GM23338 (cell line): Measurements from ENCODE around the gene PDE4D. TPM values are rescaled to one million over a fixed set of nuclear protein-coding genes. Genes with fewer than 3 reads are reported as not detected.

Experiments
- ATAC-seq: fragments of 200-7000 bp; cut with Tn5 transposase; 3 replicates; pipeline ENCODE4 v1.9.1; 2020
- DNase-seq: peaks from one replicate; pipeline ENCODE4 v3.0.0-alpha.2; 2015; ENCODE audit warnings: low spot score
- H2AFZ ChIP-seq: fragments of 200-600 bp; sonication (generic); 2 replicates; pipeline ENCODE4 v1.8.0; 2016; ENCODE audit warnings: antibody characterized with exemption, mild to moderate bottlenecking, moderate library complexity
- H3F3A ChIP-seq: fragments of 200-600 bp; sonication (generic); replicated peaks from 2 replicates; pipeline ENCODE4 v1.8.0; 2017; ENCODE audit warnings: antibody characterized with exemption, mixed run types, low read depth
- H3K27ac ChIP-seq: fragments of 200-600 bp; sonication (generic); 2 replicates; pipeline ENCODE4 v1.6.1; 2016; ENCODE audit warnings: low read depth
- H3K27me3 ChIP-seq: fragments of 200-600 bp; sonication (generic); 2 replicates; pipeline ENCODE4 v1.8.0; 2016; ENCODE audit warnings: mild to moderate bottlenecking, mixed run types, moderate library complexity; ENCODE audit not compliant: insufficient read depth
- H3K36me3 ChIP-seq: fragments of 200-600 bp; sonication (generic); 2 replicates; pipeline ENCODE4 v1.8.0; 2016; ENCODE audit warnings: mild to moderate bottlenecking; ENCODE audit not compliant: insufficient read depth
- H3K4me1 ChIP-seq: fragments of 200-600 bp; sonication (generic); 2 replicates; pipeline ENCODE4 v1.8.0; 2016; ENCODE audit warnings: mild to moderate bottlenecking, moderate library complexity; ENCODE audit not compliant: insufficient read depth
- H3K4me2 ChIP-seq: fragments of 200-600 bp; sonication (generic); 2 replicates; pipeline ENCODE4 v1.7.1; 2017; ENCODE audit warnings: mixed run types
- H3K4me3 ChIP-seq: fragments of 200-600 bp; sonication (generic); 2 replicates; pipeline ENCODE4 v1.6.1; 2016; ENCODE audit warnings: mixed run types
- H3K79me2 ChIP-seq: fragments of 200-600 bp; sonication (generic); replicated peaks from 2 replicates; pipeline ENCODE4 v1.8.0; 2017; ENCODE audit warnings: mild to moderate bottlenecking; ENCODE audit not compliant: insufficient read depth
- H3K9me2 ChIP-seq: fragments of 200-600 bp; sonication (generic); 2 replicates; pipeline ENCODE4 v1.8.0; 2017; ENCODE audit not compliant: insufficient read depth
- H4K20me1 ChIP-seq: fragments of 200-600 bp; sonication (generic); replicated peaks from 2 replicates; pipeline ENCODE4 v1.8.0; 2017; ENCODE audit warnings: mild to moderate bottlenecking; ENCODE audit not compliant: insufficient read depth
- H3K27ac Mint-ChIP-seq: 2 replicates; pipeline ENCODE4 v1.8.0; 2020; ENCODE audit warnings: inconsistent platforms, mild to moderate bottlenecking, moderate library complexity, mixed read lengths
- H3K27me3 Mint-ChIP-seq: 3 replicates; pipeline ENCODE4 v1.8.0; 2022; ENCODE audit warnings: low read depth, mild to moderate bottlenecking, moderate library complexity, mixed read lengths, inconsistent platforms; ENCODE audit not compliant: insufficient read depth, poor library complexity
- H3K36me3 Mint-ChIP-seq: 3 replicates; pipeline ENCODE4 v1.8.0; 2021; ENCODE audit warnings: low read depth, mild to moderate bottlenecking, inconsistent platforms, moderate library complexity, mixed read lengths
- H3K4me1 Mint-ChIP-seq: 3 replicates; pipeline ENCODE4 v1.8.0; 2020; ENCODE audit warnings: mild to moderate bottlenecking, inconsistent platforms, mixed read lengths
- H3K4me3 Mint-ChIP-seq: 3 replicates; pipeline ENCODE4 v1.8.0; 2021; ENCODE audit warnings: moderate library complexity, mild to moderate bottlenecking, inconsistent platforms, mixed read lengths
- H3K9me3 Mint-ChIP-seq: 3 replicates; pipeline ENCODE4 v1.8.0; 2020; ENCODE audit warnings: moderate library complexity, mild to moderate bottlenecking, inconsistent platforms, mixed read lengths
- CREB1 ChIP-seq: fragments of 250-450 bp; sonication (Bioruptor Pico); IDR thresholded peaks from 2 replicates; pipeline ENCODE4 v1.5.0; 2020; ENCODE audit warnings: low read depth, mild to moderate bottlenecking, moderate library complexity
- CTCF ChIP-seq, 2 experiments: fragments of 200-600 bp in 1 of 2; sonication (generic) in 1 of 2; conservative IDR thresholded peaks; 2 replicates each; pipeline versions ENCODE4 v1.5.1 to v1.6.1; 2016 to 2017; ENCODE audit warnings: antibody characterized with exemption in 2 of 2, low read depth in 2 of 2, mild to moderate bottlenecking in 2 of 2, moderate library complexity in 1 of 2
- ETS1 ChIP-seq: IDR thresholded peaks from 2 replicates; pipeline ENCODE4 v1.6.1; 2016; ENCODE audit warnings: antibody characterized with exemption
- EZH2 ChIP-seq: fragments of 200-600 bp; sonication (generic); IDR thresholded peaks from one replicate; pipeline ENCODE4 v1.8.0; 2017; ENCODE audit warnings: antibody characterized with exemption, mild to moderate bottlenecking, low read depth; ENCODE audit not compliant: unreplicated experiment
- JUNB ChIP-seq: IDR thresholded peaks from one replicate; pipeline ENCODE4 v1.6.1; 2016; ENCODE audit warnings: antibody characterized with exemption; ENCODE audit not compliant: unreplicated experiment
- POLR2AphosphoS5 ChIP-seq: IDR thresholded peaks from 2 replicates; pipeline ENCODE4 v1.6.1; 2016; ENCODE audit warnings: antibody characterized with exemption, low read depth
- REST ChIP-seq: IDR thresholded peaks from one replicate; pipeline ENCODE4 v1.6.1; 2018; ENCODE audit warnings: antibody characterized with exemption; ENCODE audit not compliant: unreplicated experiment
- STAT1 ChIP-seq: IDR thresholded peaks from one replicate; pipeline ENCODE4 v1.6.1; 2016; ENCODE audit warnings: antibody characterized with exemption; ENCODE audit not compliant: unreplicated experiment
- ZNF114 ChIP-seq: fragments of 250-450 bp; sonication (Bioruptor Pico); IDR thresholded peaks from 2 replicates; pipeline ENCODE4 v1.5.0; 2020; ENCODE audit warnings: mild to moderate bottlenecking, moderate library complexity
- ZNF462 ChIP-seq: fragments of 250-450 bp; sonication (Bioruptor Pico); IDR thresholded peaks from 2 replicates; pipeline ENCODE4 v1.5.0; 2020; ENCODE audit warnings: mild to moderate bottlenecking, moderate library complexity
- polyA plus RNA-seq: library from polyadenylated mRNA; unstranded; fragments of >200 nt; fragmentation: Nextera tagmentation; extraction: Ambion mirVana; gene quantifications from 2 replicates; pipeline ENCODE4 v1.2.1, GENCODE V29; 2016
- total RNA-seq: library from RNA; depleted of rRNA; stranded (reverse); fragments of >200 nt; shearing (Covaris generic); gene quantifications from 2 replicates; pipeline ENCODE4 v1.2.3, GENCODE V29; 2014

The PDE4D gene
- total and polyA plus RNA-seq, 2 experiments from 2014 or later: 2.1 to 4.7 TPM

GRCh38 chr5:59040804-59041201 lies 852.7 kb downstream of the PDE4D start:
- no peaks in the 10 kb centered on the region for H3K9me3 Mint-ChIP-seq
- no peaks in the 10 kb centered on the region for H3K9me2 ChIP-seq
- H3K4me3 ChIP-seq: no peak overlapping the region
- no peak overlapping the region for H2AFZ ChIP-seq
- H4K20me1 ChIP-seq: no peaks in the 10 kb centered on the region
- no peaks in the 10 kb centered on the region; the same call in 1 of the 2 replicates for H3K79me2 ChIP-seq
- peaks cover 4% of the 10 kb centered on the region; the same call in 1 of the 2 replicates for H3K4me1 ChIP-seq
- H3K36me3 Mint-ChIP-seq: no peaks in the 10 kb centered on the region
- no peak overlapping the region for H3K27ac ChIP-seq
- H3K27me3 Mint-ChIP-seq: peaks cover 27% of the 10 kb centered on the region
- H3K27ac Mint-ChIP-seq: no peak overlapping the region
- ATAC-seq (no peak), DNase-seq (no peak)
- peaks cover 10% of the 10 kb centered on the region; the same call in 2 of the 3 replicates for H3K4me1 Mint-ChIP-seq
- peak overlapping the region; percentile 77 for H3K4me2 ChIP-seq
- H3F3A ChIP-seq: no peaks in the 10 kb centered on the region
- no peaks in the 10 kb centered on the region for H3K36me3 ChIP-seq
- TF ChIP-seq CTCF (conservative IDR thresholded peaks at IDR 0.05; ENCODE audit: low read depth in 2 of 2): no peak
- TF ChIP-seq REST: no peak
- no peak for TF ChIP-seq ZNF114
- TF ChIP-seq EZH2: no peak
- no peak for TF ChIP-seq ZNF462
- TF ChIP-seq CREB1 (CRISPR knock-in tag): no peak
- no peak for TF ChIP-seq JUNB
- no peak for TF ChIP-seq STAT1
- no peak for TF ChIP-seq ETS1
- TF ChIP-seq POLR2AphosphoS5: no peak
- peaks cover 48% of the 10 kb centered on the region for H3K27me3 ChIP-seq
- H3K4me3 Mint-ChIP-seq: no peak overlapping the region
